Upper lobe of left lung (tissue), 6 donors: Measurements from ENCODE around the gene HPCAL1. TPM values are rescaled to one million over a fixed set of nuclear protein-coding genes. Genes with fewer than 3 reads are reported as not detected.

Source experiments
- ATAC-seq, 2 donors: fragments of 200-7000 bp; cut with Tn5 transposase; one replicate each; pipeline ENCODE4 v1.9.1; 2022; ENCODE audit warnings: mild to moderate bottlenecking in 2 of 2, moderate library complexity in 2 of 2; ENCODE audit not compliant: low FRiP score in 2 of 2
- DNase-seq, 2 donors: peaks; one replicate each; pipeline ENCODE4 v3.0.0-alpha.2; 2019 to 2020
- H3K27ac ChIP-seq, 4 donors: fragments of 200-600 bp; sonication (generic); one replicate each; pipeline ENCODE4 v1.5.1; 2016 to 2019
- H3K27me3 ChIP-seq, 4 donors: fragments of 200-600 bp; sonication (generic); one replicate each; pipeline ENCODE4 v1.5.1; 2017 to 2019
- H3K36me3 ChIP-seq, 4 donors: fragments of 200-600 bp; sonication (generic); one replicate each; pipeline ENCODE4 v1.5.1; 2016 to 2019
- H3K4me1 ChIP-seq, 4 donors: fragments of 200-600 bp; sonication (generic); one replicate each; pipeline ENCODE4 v1.5.1; 2018 to 2019
- H3K4me3 ChIP-seq, 4 donors: fragments of 200-600 bp; sonication (generic); one replicate each; pipeline ENCODE4 v1.5.1; 2017 to 2019; ENCODE audit warnings: mild to moderate bottlenecking in 2 of 4, moderate library complexity in 1 of 4
- H3K9me3 ChIP-seq, 4 donors: fragments of 200-600 bp; sonication (generic); one replicate each; pipeline ENCODE4 v1.5.1; 2018 to 2019
- EP300 ChIP-seq, 4 donors: sonication (generic); formaldehyde crosslinking; IDR thresholded peaks; one replicate each; pipeline ENCODE4 v1.5.1; 2017; ENCODE audit warnings: antibody characterized with exemption in 4 of 4, control low read depth in 2 of 4
- POLR2A ChIP-seq, 4 donors: fragments of 450-650 bp; IDR thresholded peaks; one replicate each; pipeline ENCODE4 v1.5.1; 2016 to 2017; ENCODE audit warnings: antibody characterized with exemption in 4 of 4, mild to moderate bottlenecking in 2 of 4
- POLR2AphosphoS5 ChIP-seq, 2 donors: sonication (generic); formaldehyde crosslinking; IDR thresholded peaks; one replicate each; pipeline ENCODE4 v1.5.1; 2017; ENCODE audit warnings: antibody characterized with exemption in 2 of 2
- WGBS, 2 donors: methylation state at CpG; one replicate each; pipeline ENCODE4 v1.1.5; 2017 to 2018; 5-methylcytosine and 5-hydroxymethylcytosine counted together
- total RNA-seq, 6 donors: library from RNA; depleted of rRNA in 4 of 6; stranded (reverse); fragments of >200 nt in 4 of 6; gene quantifications; one replicate each; pipeline versions ENCODE4 v1.1.0 to v1.2.1, GENCODE V29; 2016 to 2021
- TF ChIP-seq, protein P1 (sequence below), 6 experiments: fragments of 450-650 bp in 4 of 6; fragments of 200-600 bp in 2 of 6; sonication (generic) in 2 of 6; IDR thresholded peaks; one replicate each; pipeline ENCODE4 v1.5.1; 2016 to 2019; ENCODE audit warnings: antibody characterized with exemption in 6 of 6
- donor health status: DM: no; HTN: no; CAD: no; lungs with moderate emphysema.
- donor health status: DM: no; HTN: yes; CAD: no; lungs with severe emphysema.

HPCAL1 gene
- total RNA-seq, 6 donors from 2014 or later = 131 to 481 (median 261) TPM

GRCh38 chr2:10404324-10405143, 101.8 kb downstream of the HPCAL1 start:
- H3K27me3 ChIP-seq = no peaks in the 10 kb centered on the region
- H3K36me3 ChIP-seq = peaks cover 0 to 11% (median under 1%) of the 10 kb centered on the region in 4 donors
- no peak for ATAC-seq
- DNase-seq = peak in 1 of 2 donors; percentile 67
- TF ChIP-seq POLR2AphosphoS5 (IDR thresholded peaks at IDR 0.05) = no peak
- no peak for TF ChIP-seq EP300 (IDR thresholded peaks at IDR 0.05)
- TF ChIP-seq POLR2A (IDR thresholded peaks at IDR 0.05) = no peak
- TF ChIP-seq, protein P1, sequence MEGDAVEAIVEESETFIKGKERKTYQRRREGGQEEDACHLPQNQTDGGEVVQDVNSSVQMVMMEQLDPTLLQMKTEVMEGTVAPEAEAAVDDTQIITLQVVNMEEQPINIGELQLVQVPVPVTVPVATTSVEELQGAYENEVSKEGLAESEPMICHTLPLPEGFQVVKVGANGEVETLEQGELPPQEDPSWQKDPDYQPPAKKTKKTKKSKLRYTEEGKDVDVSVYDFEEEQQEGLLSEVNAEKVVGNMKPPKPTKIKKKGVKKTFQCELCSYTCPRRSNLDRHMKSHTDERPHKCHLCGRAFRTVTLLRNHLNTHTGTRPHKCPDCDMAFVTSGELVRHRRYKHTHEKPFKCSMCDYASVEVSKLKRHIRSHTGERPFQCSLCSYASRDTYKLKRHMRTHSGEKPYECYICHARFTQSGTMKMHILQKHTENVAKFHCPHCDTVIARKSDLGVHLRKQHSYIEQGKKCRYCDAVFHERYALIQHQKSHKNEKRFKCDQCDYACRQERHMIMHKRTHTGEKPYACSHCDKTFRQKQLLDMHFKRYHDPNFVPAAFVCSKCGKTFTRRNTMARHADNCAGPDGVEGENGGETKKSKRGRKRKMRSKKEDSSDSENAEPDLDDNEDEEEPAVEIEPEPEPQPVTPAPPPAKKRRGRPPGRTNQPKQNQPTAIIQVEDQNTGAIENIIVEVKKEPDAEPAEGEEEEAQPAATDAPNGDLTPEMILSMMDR (IDR thresholded peaks at IDR 0.05) = no peak
- peaks cover 85 to 95% (median 91%) of the 10 kb centered on the region in 4 donors for H3K4me1 ChIP-seq
- no peaks in the 10 kb centered on the region for H3K9me3 ChIP-seq
- H3K4me3 ChIP-seq = no peak overlapping the region
- 73 to 76% methylated on average over 13 to 20 of the region's 20 CpGs for WGBS, 2 donors
- H3K27ac ChIP-seq = peak overlapping the region; percentile 83 to 90 (median 87)

DNA sequence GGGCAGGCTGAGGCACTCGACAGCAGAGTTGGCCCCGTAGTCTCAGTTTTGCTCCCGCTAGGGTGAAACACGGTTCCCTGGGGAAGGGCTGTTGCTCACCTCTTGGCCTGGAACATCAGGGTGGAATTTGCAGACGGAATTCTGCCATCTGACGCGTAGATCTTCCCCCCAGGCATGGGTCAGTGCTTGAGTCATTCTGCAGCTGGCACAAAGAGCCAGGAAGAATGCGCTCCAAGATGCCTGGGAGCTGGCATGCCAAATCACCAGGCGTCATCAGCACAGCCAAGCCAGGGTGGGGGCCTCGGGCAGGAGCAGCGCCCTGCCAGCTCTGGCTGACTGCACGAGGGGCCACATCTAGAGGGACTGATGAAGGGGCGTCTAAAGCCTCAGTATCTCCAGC, 102.7 kb downstream of the HPCAL1 start:
- 40 to 67% methylated on average over 3 to 7 of the region's 13 CpGs for WGBS, 2 donors
- Histone ChIP-seq H3K27ac (peak overlapping the region; percentile 83 to 90 (median 87)), H3K9me3 (no peaks in the 10 kb centered on the region), H3K27me3 (no peaks in the 10 kb centered on the region), H3K36me3 (peaks cover 0 to 7% (median 0%) of the 10 kb centered on the region in 4 donors), H3K4me3 (peak overlapping the region in 1 of 4 donors; percentile 2), H3K4me1 (peaks cover 76 to 87% (median 84%) of the 10 kb centered on the region in 4 donors)
- peak in 1 of 2 donors; percentile 69 for DNase-seq
- ATAC-seq = peak in 1 of 2 donors; percentile 27
- TF ChIP-seq POLR2AphosphoS5 (IDR thresholded peaks at IDR 0.05) (peak; percentile 61 to 86), EP300 (IDR thresholded peaks at IDR 0.05) (peak in 1 of 4 donors; percentile 78), POLR2A (IDR thresholded peaks at IDR 0.05) (no peak)

DNA sequence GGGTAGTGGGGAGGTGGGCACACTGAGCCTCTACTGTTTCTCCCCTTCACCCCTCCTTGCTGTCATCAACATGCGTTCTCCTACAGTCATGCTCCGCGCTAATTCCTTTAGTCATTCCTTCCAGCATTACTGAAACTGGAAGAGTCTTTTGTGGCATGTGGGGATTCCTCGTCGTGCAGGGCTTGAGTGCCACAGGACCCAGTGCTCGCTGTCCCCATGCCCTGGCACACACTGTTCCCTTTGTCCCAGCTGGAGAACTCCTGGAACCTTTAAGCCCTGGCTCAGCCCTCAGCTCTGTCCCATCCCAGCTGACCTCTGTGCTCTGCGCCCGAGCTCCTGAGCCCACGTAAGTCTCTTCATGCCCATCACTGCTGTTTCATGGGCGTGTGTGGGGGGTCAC, 103.3 kb downstream of the HPCAL1 start:
- peaks cover 70 to 81% (median 79%) of the 10 kb centered on the region in 4 donors for H3K4me1 ChIP-seq
- H3K9me3 ChIP-seq = no peaks in the 10 kb centered on the region
- ATAC-seq = no peak
- no peak for DNase-seq
- peaks cover 0 to 11% (median 2%) of the 10 kb centered on the region in 4 donors for H3K36me3 ChIP-seq
- H3K27me3 ChIP-seq = no peaks in the 10 kb centered on the region
- peak overlapping the region; percentile 83 to 90 (median 87) for H3K27ac ChIP-seq
- TF ChIP-seq POLR2AphosphoS5 (IDR thresholded peaks at IDR 0.05) = peak in 1 of 2 donors; percentile 32
- peak in 2 of 4 donors; percentile 69 to 75 for TF ChIP-seq EP300 (IDR thresholded peaks at IDR 0.05)
- TF ChIP-seq POLR2A (IDR thresholded peaks at IDR 0.05) = no peak
- no peak overlapping the region for H3K4me3 ChIP-seq
- WGBS, 2 donors = 73 to 85% methylated on average over 10 of the region's 10 CpGs

GRCh38 chr2:10406491-10407188, 103.9 kb downstream of the HPCAL1 start:
- H3K27me3 ChIP-seq = no peaks in the 10 kb centered on the region
- TF ChIP-seq POLR2A (IDR thresholded peaks at IDR 0.05) (no peak), EP300 (IDR thresholded peaks at IDR 0.05) (no peak), POLR2AphosphoS5 (IDR thresholded peaks at IDR 0.05) (no peak)
- TF ChIP-seq, protein P1 (IDR thresholded peaks at IDR 0.05) = no peak
- H3K4me1 ChIP-seq = peaks cover 64 to 75% (median 73%) of the 10 kb centered on the region in 4 donors
- ATAC-seq (no peak), DNase-seq (no peak)
- no peak overlapping the region for H3K4me3 ChIP-seq
- H3K9me3 ChIP-seq = no peaks in the 10 kb centered on the region
- peaks cover 0 to 16% (median 5%) of the 10 kb centered on the region in 4 donors for H3K36me3 ChIP-seq
- WGBS, 2 donors = 58 to 66% methylated on average over 9 to 18 of the region's 18 CpGs
- peak overlapping the region; percentile 83 to 90 (median 87) for H3K27ac ChIP-seq

- Histone ChIP-seq H3K9me3 (no peaks in the 10 kb centered on the region), H3K36me3 (peaks cover 0 to 18% (median 10%) of the 10 kb centered on the region in 4 donors), H3K27me3 (no peaks in the 10 kb centered on the region), H3K4me3 (no peak overlapping the region), H3K27ac (peak overlapping the region; percentile 83 to 90 (median 87)), H3K4me1 (peaks cover 59 to 67% (median 65%) of the 10 kb centered on the region in 4 donors)
- ATAC-seq (no peak), DNase-seq (no peak)
- WGBS, 2 donors = 73 to 76% methylated on average over 4 of the region's 4 CpGs
- no peak for TF ChIP-seq POLR2A (IDR thresholded peaks at IDR 0.05)
These were observed 104.7 kb downstream of the HPCAL1 start for GRCh38 chr2:10407432-10407831.
